Neural cell (in vitro differentiated cells): ENCODE results near the gene UBE4B. TPM values are rescaled to one million over a fixed set of nuclear protein-coding genes. Genes with fewer than 3 reads are reported as not detected.

Source experiments
- H2AFZ ChIP-seq: fragments of 200-600, 300-800 bp; sonication (generic), shearing (Covaris generic); 2 replicates; pipeline ENCODE4 v1.6.0; 2014; ENCODE audit warnings: low read depth, mild to moderate bottlenecking, antibody characterized with exemption, low read length, moderate library complexity
- H3F3A ChIP-seq: fragments of 200-600 bp; shearing (Covaris generic); 2 replicates; pipeline ENCODE4 v1.6.1; 2016; ENCODE audit warnings: mild to moderate bottlenecking, moderate library complexity, mixed read lengths, antibody characterized with exemption, low read length; ENCODE audit not compliant: insufficient read depth, poor library complexity, severe bottlenecking
- H3K27ac ChIP-seq: fragments of 200-600, 300-800 bp; sonication (generic), shearing (Covaris generic); 2 replicates; pipeline ENCODE4 v1.5.1; 2014; ENCODE audit warnings: mild to moderate bottlenecking, low read length, moderate library complexity
- H3K27me3 ChIP-seq: fragments of 300-800, 200-600 bp; sonication (generic), shearing (Covaris generic); 2 replicates; pipeline ENCODE4 v1.6.0; 2014; ENCODE audit warnings: mild to moderate bottlenecking, low read depth, low read length, moderate library complexity; ENCODE audit not compliant: insufficient read depth
- H3K36me3 ChIP-seq: fragments of 300-800, 200-600 bp; sonication (generic), shearing (Covaris generic); 2 replicates; pipeline ENCODE4 v1.5.1; 2014; ENCODE audit warnings: mild to moderate bottlenecking, antibody characterized with exemption, low read length, moderate library complexity; ENCODE audit not compliant: insufficient read depth
- H3K4me2 ChIP-seq: fragments of 300-800, 200-600 bp; sonication (generic), shearing (Covaris generic); 2 replicates; pipeline ENCODE4 v1.6.0; 2014; ENCODE audit warnings: mild to moderate bottlenecking, low read length
- H3K4me3 ChIP-seq: fragments of 300-800, 200-600 bp; sonication (generic), shearing (Covaris generic); 2 replicates; pipeline ENCODE4 v1.5.1; 2014; ENCODE audit warnings: mild to moderate bottlenecking, low read length, moderate library complexity
- H3K79me2 ChIP-seq: fragments of 200-600 bp; shearing (Covaris generic); replicated peaks from 2 replicates; pipeline ENCODE4 v1.6.0; 2014; ENCODE audit warnings: mild to moderate bottlenecking, low read length, moderate library complexity; ENCODE audit not compliant: insufficient read depth
- H3K9ac ChIP-seq: fragments of 300-800, 200-600 bp; sonication (generic), shearing (Covaris generic); 2 replicates; pipeline ENCODE4 v1.6.1; 2016; ENCODE audit warnings: mild to moderate bottlenecking, low read length, mixed read lengths
- H3K9me2 ChIP-seq: fragments of 200-600 bp; shearing (Covaris generic); 2 replicates; pipeline ENCODE4 v1.6.1; 2016; ENCODE audit warnings: mild to moderate bottlenecking, low read length, mixed read lengths; ENCODE audit not compliant: insufficient read depth
- H3K9me3 ChIP-seq: fragments of 200-600, 300-800 bp; sonication (generic), shearing (Covaris generic); 2 replicates; pipeline ENCODE4 v1.6.1; 2016; ENCODE audit warnings: mild to moderate bottlenecking, mixed run types, low read length, moderate library complexity, mixed read lengths
- H4K20me1 ChIP-seq: fragments of 200-600 bp; shearing (Covaris generic); 2 replicates; pipeline ENCODE4 v1.6.1; 2016; ENCODE audit warnings: mild to moderate bottlenecking, mixed run types; ENCODE audit not compliant: insufficient read depth
- EP300 ChIP-seq: fragments of 450-650 bp; conservative IDR thresholded peaks from 2 replicates; pipeline ENCODE4 v1.6.1; 2014; ENCODE audit warnings: antibody characterized with exemption, mild to moderate bottlenecking, moderate library complexity; ENCODE audit not compliant: poor library complexity, severe bottlenecking
- EZH2 ChIP-seq: fragments of 200-600, 300-800 bp; shearing (Covaris generic), sonication (generic); IDR thresholded peaks from 2 replicates; pipeline ENCODE4 v1.6.1; 2014; ENCODE audit warnings: antibody characterized with exemption, low read length, borderline replicate concordance, mild to moderate bottlenecking; ENCODE audit not compliant: insufficient read depth, poor library complexity, severe bottlenecking
- MXI1 ChIP-seq: fragments of 450-650 bp; conservative IDR thresholded peaks from 2 replicates; pipeline ENCODE4 v1.6.1; 2014; ENCODE audit warnings: antibody characterized with exemption, mild to moderate bottlenecking; ENCODE audit not compliant: poor library complexity, severe bottlenecking
- POLR2AphosphoS5 ChIP-seq: IDR thresholded peaks from 2 replicates; pipeline ENCODE4 v1.6.1; 2012
- RAD21 ChIP-seq: fragments of 450-650 bp; conservative IDR thresholded peaks from 2 replicates; pipeline ENCODE4 v1.6.1; 2014; ENCODE audit warnings: antibody characterized with exemption, mild to moderate bottlenecking, moderate library complexity
- REST ChIP-seq: IDR thresholded peaks from 2 replicates; pipeline ENCODE4 v1.6.1; 2012; ENCODE audit warnings: borderline replicate concordance
- SMC3 ChIP-seq: fragments of 450-650 bp; conservative IDR thresholded peaks from 2 replicates; pipeline ENCODE4 v1.6.1; 2014; ENCODE audit warnings: antibody characterized with exemption, mild to moderate bottlenecking, moderate library complexity; ENCODE audit not compliant: poor library complexity
- TAF1 ChIP-seq: IDR thresholded peaks from 2 replicates; pipeline ENCODE4 v1.6.1; 2012; ENCODE audit warnings: low read depth
- polyA plus RNA-seq: library from polyadenylated mRNA; depleted of rRNA; stranded (reverse); fragments of >200 nt; gene quantifications from 2 replicates; pipeline ENCODE4 v1.2.3, GENCODE V29; 2014
- TF ChIP-seq, protein P1 (sequence below): fragments of 450-650 bp; IDR thresholded peaks from 2 replicates; pipeline ENCODE4 v1.5.1; 2014; ENCODE audit warnings: antibody characterized with exemption, mild to moderate bottlenecking, moderate library complexity; ENCODE audit not compliant: poor library complexity, severe bottlenecking

Gene UBE4B
- polyA plus RNA-seq, 1 donor from 2014 or later, result 28.9 TPM

- Histone ChIP-seq H3K27me3 (no peaks in the 10 kb centered on the region), H3F3A (no peaks in the 10 kb centered on the region), H3K9ac (no peak overlapping the region), H3K9me3 (no peaks in the 10 kb centered on the region), H3K36me3 (no peaks in the 10 kb centered on the region), H3K4me3 (no peak overlapping the region), H3K4me2 (no peak overlapping the region), H3K27ac (no peak overlapping the region), H4K20me1 (no peaks in the 10 kb centered on the region), H3K9me2 (no peaks in the 10 kb centered on the region), H3K79me2 (no peaks in the 10 kb centered on the region), H2AFZ (no peak overlapping the region)
- TF ChIP-seq REST, result no peak
- TF ChIP-seq POLR2AphosphoS5, result no peak
- TF ChIP-seq RAD21, result no peak
These were observed 153.7 kb downstream of the UBE4B start for GRCh38 chr1:10186331-10187025.

GRCh38 chr1:10187026-10187334, 154.2 kb downstream of the UBE4B start:
- H3K9ac ChIP-seq, result no peak overlapping the region
- no peaks in the 10 kb centered on the region for H3K27me3 ChIP-seq
- no peaks in the 10 kb centered on the region for H3K79me2 ChIP-seq
- H3K36me3 ChIP-seq, result no peaks in the 10 kb centered on the region
- no peaks in the 10 kb centered on the region for H3F3A ChIP-seq
- no peaks in the 10 kb centered on the region for H3K9me2 ChIP-seq
- H2AFZ ChIP-seq, result no peak overlapping the region
- TF ChIP-seq POLR2AphosphoS5 (no peak), TAF1 (no peak), RAD21 (no peak), EP300 (no peak), SMC3 (no peak), REST (no peak), MXI1 (no peak), EZH2 (no peak)
- TF ChIP-seq, protein P1, sequence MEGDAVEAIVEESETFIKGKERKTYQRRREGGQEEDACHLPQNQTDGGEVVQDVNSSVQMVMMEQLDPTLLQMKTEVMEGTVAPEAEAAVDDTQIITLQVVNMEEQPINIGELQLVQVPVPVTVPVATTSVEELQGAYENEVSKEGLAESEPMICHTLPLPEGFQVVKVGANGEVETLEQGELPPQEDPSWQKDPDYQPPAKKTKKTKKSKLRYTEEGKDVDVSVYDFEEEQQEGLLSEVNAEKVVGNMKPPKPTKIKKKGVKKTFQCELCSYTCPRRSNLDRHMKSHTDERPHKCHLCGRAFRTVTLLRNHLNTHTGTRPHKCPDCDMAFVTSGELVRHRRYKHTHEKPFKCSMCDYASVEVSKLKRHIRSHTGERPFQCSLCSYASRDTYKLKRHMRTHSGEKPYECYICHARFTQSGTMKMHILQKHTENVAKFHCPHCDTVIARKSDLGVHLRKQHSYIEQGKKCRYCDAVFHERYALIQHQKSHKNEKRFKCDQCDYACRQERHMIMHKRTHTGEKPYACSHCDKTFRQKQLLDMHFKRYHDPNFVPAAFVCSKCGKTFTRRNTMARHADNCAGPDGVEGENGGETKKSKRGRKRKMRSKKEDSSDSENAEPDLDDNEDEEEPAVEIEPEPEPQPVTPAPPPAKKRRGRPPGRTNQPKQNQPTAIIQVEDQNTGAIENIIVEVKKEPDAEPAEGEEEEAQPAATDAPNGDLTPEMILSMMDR, result no peak
- no peak overlapping the region for H3K27ac ChIP-seq
- H3K4me3 ChIP-seq, result no peak overlapping the region
- no peaks in the 10 kb centered on the region for H4K20me1 ChIP-seq
- H3K9me3 ChIP-seq, result no peaks in the 10 kb centered on the region
- H3K4me2 ChIP-seq, result no peak overlapping the region
